Panc1 (cell line): ENCODE data around the gene RIMS1. TPM values are rescaled to one million over a fixed set of nuclear protein-coding genes. Genes with fewer than 3 reads are reported as not detected.

Experiments used
- ATAC-seq: fragments of 200-7000 bp; cut with Tn5 transposase; 2 replicates; pipeline ENCODE4 v1.9.1; 2020; ENCODE audit warnings: mild to moderate bottlenecking, moderate library complexity
- BruUV-seq: library from RNA; stranded (reverse); fragments of 400-500 nt; replicated peaks from 2 replicates; lab custom pipeline; 2021; lab: Mats Ljungman, UMichigan
- CTCF ChIA-PET: fragments of 300-600 bp; sonication (Branson Sonifier 250); formaldehyde crosslinking; loops from one replicate; lab custom pipeline; 2022; ENCODE audit warnings: antibody characterized with exemption; lab: Charles Lee
- POLR2A ChIA-PET: fragments of 300-600 bp; sonication (Branson Sonifier 250); formaldehyde crosslinking; loops from one replicate; lab custom pipeline; 2022; ENCODE audit warnings: antibody characterized with exemption; lab: Charles Lee
- DNase-seq: peaks from one replicate; pipeline ENCODE4 v3.0.0-alpha.2; 2010; ENCODE audit warnings: low read depth, low spot score
- H3K27ac ChIP-seq: 2 replicates; pipeline ENCODE4 v1.5.1; 2011; ENCODE audit warnings: mild to moderate bottlenecking, low read length, inconsistent platforms
- H3K27me3 ChIP-seq: fragments of 200-500 bp; sonication (Bioruptor generic); 2 replicates; pipeline ENCODE4 v1.6.0; 2014; ENCODE audit warnings: low read length, inconsistent platforms; ENCODE audit not compliant: control insufficient read depth, insufficient read depth
- H3K36me3 ChIP-seq: fragments of 200-500 bp; sonication (Bioruptor generic); 2 replicates; pipeline ENCODE4 v1.5.1; 2014; ENCODE audit warnings: inconsistent platforms, mild to moderate bottlenecking, low read length, moderate library complexity; ENCODE audit not compliant: control insufficient read depth, insufficient read depth
- H3K4me1 ChIP-seq: 2 replicates; pipeline ENCODE4 v1.5.1; 2011; ENCODE audit warnings: inconsistent platforms, mild to moderate bottlenecking, low read length, moderate library complexity; ENCODE audit not compliant: control insufficient read depth, insufficient read depth
- H3K4me3 ChIP-seq, 2 experiments: 2 replicates each; pipeline ENCODE4 v1.5.1; 2011 to 2012; ENCODE audit warnings: low read depth in 2 of 2, low read length in 2 of 2, mild to moderate bottlenecking in 2 of 2, inconsistent platforms in 1 of 2, moderate library complexity in 1 of 2
- H3K9me3 ChIP-seq: fragments of 200-500 bp; sonication (Bioruptor generic); 2 replicates; pipeline ENCODE4 v1.5.1; 2014; ENCODE audit warnings: low read depth, mild to moderate bottlenecking, inconsistent platforms, low read length, moderate library complexity; ENCODE audit not compliant: control insufficient read depth, insufficient read depth
- POLR2AphosphoS5 ChIP-seq: IDR thresholded peaks from 2 replicates; pipeline ENCODE4 v1.6.1; 2012; ENCODE audit warnings: mild to moderate bottlenecking, low read depth, low read length, moderate library complexity
- SIN3A ChIP-seq: IDR thresholded peaks from 2 replicates; pipeline ENCODE4 v1.6.1; 2012; ENCODE audit warnings: low read depth, mild to moderate bottlenecking, low read length, moderate library complexity, borderline replicate concordance; ENCODE audit not compliant: insufficient read depth
- TCF7L2 ChIP-seq: IDR thresholded peaks from 2 replicates; pipeline ENCODE4 v1.6.1; 2011; ENCODE audit warnings: mild to moderate bottlenecking, low read depth, low read length, inconsistent platforms
- in situ Hi-C: cut with HindIII; loops from 2 replicates; pipeline ENCODE4 v1.10.0; 2016; ENCODE audit warnings: low sequenced_read_pairs, low pct_unique_long_range_greater_than_20kb
- intact Hi-C: fragments of 100-400 bp; cut with micrococcal nuclease; formaldehyde crosslinking; loops from one replicate; pipeline ENCODE4 v1.10.0; 2022; ENCODE audit not compliant: unreplicated experiment
- total RNA-seq: library from RNA; stranded (reverse); gene quantifications from one replicate; pipeline ENCODE4 v1.2.1, GENCODE V29; 2021; ENCODE audit not compliant: unreplicated experiment
- TF ChIP-seq, protein P1 (sequence below), 2 experiments: IDR thresholded peaks; 2 replicates each; pipeline ENCODE4 v1.6.1; 2011 to 2012; ENCODE audit warnings: low read depth in 2 of 2, control low read depth in 1 of 2, low read length in 1 of 2, mild to moderate bottlenecking in 1 of 2, moderate library complexity in 1 of 2; ENCODE audit not compliant: insufficient read depth in 1 of 2
- TF ChIP-seq, protein P2 (sequence below): fragments of 450-650 bp; IDR thresholded peaks from 2 replicates; pipeline ENCODE4 v1.5.1; 2017; ENCODE audit warnings: mild to moderate bottlenecking

Gene RIMS1
- total RNA-seq, 1 experiment from 2014 or later = 0.18 TPM

DNA sequence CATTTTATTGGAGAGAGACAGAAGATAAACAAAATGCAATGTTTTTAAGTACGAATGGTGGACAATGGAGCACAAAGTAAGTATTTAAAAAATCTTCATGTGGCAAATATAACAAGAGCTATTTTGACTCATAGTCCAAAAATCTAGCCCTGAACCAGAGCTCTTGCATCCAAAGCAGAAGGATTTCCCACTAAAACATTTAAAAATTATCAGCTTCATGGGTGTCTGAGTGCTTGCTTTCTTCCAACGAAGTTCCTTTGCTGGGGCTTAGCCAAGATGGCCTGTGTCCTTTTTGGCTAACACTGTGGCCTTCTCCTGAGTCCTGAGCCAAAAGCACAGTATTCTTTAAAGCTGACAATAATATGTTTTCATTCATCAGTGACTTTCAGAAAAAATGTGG, 161.7 kb downstream of the RIMS1 start:
- DNase-seq (no peak), ATAC-seq (no peak)
- in situ Hi-C loops (no loop called here), intact Hi-C loops (no loop called here)
- CTCF ChIA-PET = no interaction called here
- no peak overlapping the region for H3K27ac ChIP-seq
- no peaks in the 10 kb centered on the region for H3K36me3 ChIP-seq
- no peaks in the 10 kb centered on the region; the same call in 1 of the 2 replicates for H3K27me3 ChIP-seq
- no peaks in the 10 kb centered on the region for H3K4me1 ChIP-seq
- H3K4me3 ChIP-seq = no peak overlapping the region
- H3K9me3 ChIP-seq = no peaks in the 10 kb centered on the region
- POLR2A ChIA-PET = no interaction called here
- no TSS peak for BruUV-seq
- TF ChIP-seq TCF7L2 (no peak), SIN3A (no peak), POLR2AphosphoS5 (no peak)
- TF ChIP-seq, protein P1, sequence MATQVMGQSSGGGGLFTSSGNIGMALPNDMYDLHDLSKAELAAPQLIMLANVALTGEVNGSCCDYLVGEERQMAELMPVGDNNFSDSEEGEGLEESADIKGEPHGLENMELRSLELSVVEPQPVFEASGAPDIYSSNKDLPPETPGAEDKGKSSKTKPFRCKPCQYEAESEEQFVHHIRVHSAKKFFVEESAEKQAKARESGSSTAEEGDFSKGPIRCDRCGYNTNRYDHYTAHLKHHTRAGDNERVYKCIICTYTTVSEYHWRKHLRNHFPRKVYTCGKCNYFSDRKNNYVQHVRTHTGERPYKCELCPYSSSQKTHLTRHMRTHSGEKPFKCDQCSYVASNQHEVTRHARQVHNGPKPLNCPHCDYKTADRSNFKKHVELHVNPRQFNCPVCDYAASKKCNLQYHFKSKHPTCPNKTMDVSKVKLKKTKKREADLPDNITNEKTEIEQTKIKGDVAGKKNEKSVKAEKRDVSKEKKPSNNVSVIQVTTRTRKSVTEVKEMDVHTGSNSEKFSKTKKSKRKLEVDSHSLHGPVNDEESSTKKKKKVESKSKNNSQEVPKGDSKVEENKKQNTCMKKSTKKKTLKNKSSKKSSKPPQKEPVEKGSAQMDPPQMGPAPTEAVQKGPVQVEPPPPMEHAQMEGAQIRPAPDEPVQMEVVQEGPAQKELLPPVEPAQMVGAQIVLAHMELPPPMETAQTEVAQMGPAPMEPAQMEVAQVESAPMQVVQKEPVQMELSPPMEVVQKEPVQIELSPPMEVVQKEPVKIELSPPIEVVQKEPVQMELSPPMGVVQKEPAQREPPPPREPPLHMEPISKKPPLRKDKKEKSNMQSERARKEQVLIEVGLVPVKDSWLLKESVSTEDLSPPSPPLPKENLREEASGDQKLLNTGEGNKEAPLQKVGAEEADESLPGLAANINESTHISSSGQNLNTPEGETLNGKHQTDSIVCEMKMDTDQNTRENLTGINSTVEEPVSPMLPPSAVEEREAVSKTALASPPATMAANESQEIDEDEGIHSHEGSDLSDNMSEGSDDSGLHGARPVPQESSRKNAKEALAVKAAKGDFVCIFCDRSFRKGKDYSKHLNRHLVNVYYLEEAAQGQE (IDR thresholded peaks at IDR 0.05; ENCODE audit: insufficient read depth in 1 of 2, low read depth in 2 of 2, low read length in 1 of 2) = no peak
- TF ChIP-seq, protein P2, sequence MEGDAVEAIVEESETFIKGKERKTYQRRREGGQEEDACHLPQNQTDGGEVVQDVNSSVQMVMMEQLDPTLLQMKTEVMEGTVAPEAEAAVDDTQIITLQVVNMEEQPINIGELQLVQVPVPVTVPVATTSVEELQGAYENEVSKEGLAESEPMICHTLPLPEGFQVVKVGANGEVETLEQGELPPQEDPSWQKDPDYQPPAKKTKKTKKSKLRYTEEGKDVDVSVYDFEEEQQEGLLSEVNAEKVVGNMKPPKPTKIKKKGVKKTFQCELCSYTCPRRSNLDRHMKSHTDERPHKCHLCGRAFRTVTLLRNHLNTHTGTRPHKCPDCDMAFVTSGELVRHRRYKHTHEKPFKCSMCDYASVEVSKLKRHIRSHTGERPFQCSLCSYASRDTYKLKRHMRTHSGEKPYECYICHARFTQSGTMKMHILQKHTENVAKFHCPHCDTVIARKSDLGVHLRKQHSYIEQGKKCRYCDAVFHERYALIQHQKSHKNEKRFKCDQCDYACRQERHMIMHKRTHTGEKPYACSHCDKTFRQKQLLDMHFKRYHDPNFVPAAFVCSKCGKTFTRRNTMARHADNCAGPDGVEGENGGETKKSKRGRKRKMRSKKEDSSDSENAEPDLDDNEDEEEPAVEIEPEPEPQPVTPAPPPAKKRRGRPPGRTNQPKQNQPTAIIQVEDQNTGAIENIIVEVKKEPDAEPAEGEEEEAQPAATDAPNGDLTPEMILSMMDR = no peak

DNA sequence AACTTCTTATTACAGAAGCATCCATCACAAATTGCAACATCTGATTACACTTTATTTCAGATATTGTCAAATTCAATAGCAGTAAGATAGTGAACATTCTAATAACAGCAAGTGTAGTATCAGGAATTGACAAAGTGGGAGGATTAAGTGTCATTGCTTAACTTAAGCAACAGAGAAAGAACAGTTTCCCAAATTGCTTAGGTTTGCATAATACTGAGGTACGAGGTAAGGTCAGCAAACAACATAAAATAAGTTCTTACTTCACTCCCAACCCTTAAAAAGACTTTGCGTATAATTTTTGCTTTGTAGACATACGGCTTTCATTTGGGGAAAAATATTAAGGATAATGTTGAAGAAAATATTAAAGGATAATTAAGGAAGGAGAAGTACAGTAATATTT, 163.0 kb downstream of the RIMS1 start:
- Histone ChIP-seq H3K4me3 (no peak overlapping the region), H3K27ac (no peak overlapping the region), H3K9me3 (no peaks in the 10 kb centered on the region), H3K36me3 (no peaks in the 10 kb centered on the region), H3K4me1 (no peaks in the 10 kb centered on the region), H3K27me3 (no peaks in the 10 kb centered on the region; the same call in 1 of the 2 replicates)
- intact Hi-C loops = no loop called here
- ATAC-seq (no peak), DNase-seq (no peak)
- BruUV-seq = no TSS peak
- TF ChIP-seq, protein P2 = no peak
- TF ChIP-seq, protein P1 (IDR thresholded peaks at IDR 0.05; ENCODE audit: insufficient read depth in 1 of 2, low read depth in 2 of 2, low read length in 1 of 2) = no peak
- TF ChIP-seq SIN3A = no peak
- no peak for TF ChIP-seq TCF7L2
- no peak for TF ChIP-seq POLR2AphosphoS5
- ChIA-PET POLR2A (no interaction called here), CTCF (no interaction called here)
- in situ Hi-C loops = no loop called here
